Progenitor cell of endocrine pancreas (in vitro differentiated cells): ENCODE results near the gene HCFC1. TPM values are rescaled to one million over a fixed set of nuclear protein-coding genes. Genes with fewer than 3 reads are reported as not detected.

Experiments used
- DNase-seq: peaks from one replicate; pipeline ENCODE4 v3.0.0; 2021; ENCODE audit warnings: low spot score; ENCODE audit not compliant: unreplicated experiment
- H3K27ac Mint-ChIP-seq: 2 replicates; pipeline ENCODE4 v1.8.0; 2021; ENCODE audit warnings: mild to moderate bottlenecking, moderate library complexity, mixed read lengths
- H3K27me3 Mint-ChIP-seq: 2 replicates; pipeline ENCODE4 v1.8.0; 2021; ENCODE audit warnings: mixed read lengths
- H3K36me3 Mint-ChIP-seq: 2 replicates; pipeline ENCODE4 v1.8.0; 2022; ENCODE audit warnings: mixed read lengths; ENCODE audit not compliant: insufficient read depth
- H3K4me1 Mint-ChIP-seq: 2 replicates; pipeline ENCODE4 v1.8.0; 2021; ENCODE audit warnings: low read depth, mixed read lengths
- H3K4me3 Mint-ChIP-seq: 2 replicates; pipeline ENCODE4 v1.8.0; 2021; ENCODE audit warnings: low read depth, mild to moderate bottlenecking, moderate library complexity, mixed read lengths
- H3K9me3 Mint-ChIP-seq: 2 replicates; pipeline ENCODE4 v1.8.0; 2021; ENCODE audit warnings: low read depth, mixed read lengths
- CTCF ChIP-seq: fragments of 200-600 bp; sonication (generic); IDR thresholded peaks from one replicate; pipeline ENCODE4 v1.5.0; 2021; ENCODE audit warnings: antibody characterized with exemption, mild to moderate bottlenecking; ENCODE audit not compliant: unreplicated experiment
- total RNA-seq: library from RNA; stranded (reverse); gene quantifications from 2 replicates; pipeline ENCODE4 v1.2.1, GENCODE V29; 2021

Gene HCFC1
- total RNA-seq, 1 donor from 2014 or later = 121 TPM

DNA sequence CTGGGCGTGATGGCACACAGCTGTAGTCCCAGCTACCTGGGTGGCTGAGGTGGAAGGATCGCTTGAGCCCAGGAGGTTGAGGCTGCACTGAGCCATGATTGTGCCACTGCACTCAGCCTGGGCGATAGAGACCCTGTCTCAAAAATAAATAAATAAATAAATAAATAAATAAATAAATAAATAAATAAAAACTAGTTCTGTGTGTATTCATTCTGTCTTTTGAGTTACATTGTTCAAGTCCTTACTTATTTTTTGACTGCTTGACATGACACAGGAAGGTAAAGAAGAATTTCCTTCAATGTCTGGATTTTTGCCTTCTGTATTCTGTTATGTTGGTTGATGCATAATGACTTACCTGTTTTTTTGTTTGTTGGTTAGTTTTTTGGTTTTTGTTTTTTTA, 34.6 kb downstream of the HCFC1 start:
- Mint-ChIP-seq H3K4me3 (no peak overlapping the region), H3K27me3 (no peaks in the 10 kb centered on the region), H3K36me3 (no peaks in the 10 kb centered on the region), H3K4me1 (peaks cover 5% of the 10 kb centered on the region), H3K9me3 (peaks cover 4% of the 10 kb centered on the region), H3K27ac (no peak overlapping the region)
- DNase-seq = no peak
- no peak for TF ChIP-seq CTCF

DNA sequence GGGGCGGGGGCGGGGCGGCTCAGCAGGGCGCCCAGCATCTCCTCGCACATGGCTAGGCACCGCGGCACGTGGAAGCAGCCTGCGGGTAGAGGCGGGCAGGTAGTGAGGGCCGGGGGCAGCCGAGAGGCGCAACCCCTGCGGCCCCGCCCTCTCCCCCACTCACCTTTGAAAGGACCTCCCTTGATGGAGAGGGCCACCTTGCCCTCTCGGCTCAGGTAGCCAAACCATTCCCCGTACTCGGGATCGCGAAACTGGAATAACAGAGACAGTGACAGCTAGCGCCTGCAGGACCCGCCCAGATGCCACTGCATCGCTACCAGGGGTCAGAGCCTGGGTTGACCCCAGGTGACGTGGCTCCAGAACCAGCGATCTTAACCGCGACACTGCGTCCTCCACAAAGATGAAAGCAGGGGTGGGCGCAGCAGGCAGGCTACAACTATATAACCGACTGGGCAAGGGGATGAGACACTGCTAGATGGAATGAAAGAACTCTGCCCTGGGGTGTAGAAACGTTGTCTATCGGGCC, 36.2 kb downstream of the HCFC1 start:
- DNase-seq = no peak
- Mint-ChIP-seq H3K4me3 (peak overlapping the region; percentile 68), H3K27me3 (no peaks in the 10 kb centered on the region), H3K4me1 (peaks cover 5% of the 10 kb centered on the region), H3K27ac (no peak overlapping the region), H3K9me3 (peaks cover 7% of the 10 kb centered on the region), H3K36me3 (peaks cover 4% of the 10 kb centered on the region)
- no peak for TF ChIP-seq CTCF

GRCh38 chrX:153934762-153935325, 36.8 kb downstream of the HCFC1 start, which contains the start of gene NAA10:
TSS of gene NAA10 (minus strand) at chrX:153935037. CDS start at chrX:153934904, 133 bp downstream.
- TF ChIP-seq CTCF = no peak
- Mint-ChIP-seq H3K27ac (no peak within 1 kb of the TSS), H3K27me3 (no peaks in the 10 kb centered on the region), H3K9me3 (peaks cover 7% of the 10 kb centered on the region), H3K4me1 (peaks cover 5% of the 10 kb centered on the region), H3K36me3 (peaks cover 4% of the 10 kb centered on the region), H3K4me3 (peak within 1 kb of the TSS; percentile 86)
- peak; percentile 58 for DNase-seq

- H3K27ac Mint-ChIP-seq = no peak overlapping the region
- H3K36me3 Mint-ChIP-seq = peaks cover 4% of the 10 kb centered on the region
- H3K4me3 Mint-ChIP-seq = peak overlapping the region; percentile 86
- no peaks in the 10 kb centered on the region for H3K27me3 Mint-ChIP-seq
- H3K9me3 Mint-ChIP-seq = peaks cover 7% of the 10 kb centered on the region
- TF ChIP-seq CTCF = no peak
- no peak for DNase-seq
- peaks cover 5% of the 10 kb centered on the region for H3K4me1 Mint-ChIP-seq
Measured at GRCh38 chrX:153934148-153934761, 37.4 kb downstream of the HCFC1 start.

DNA sequence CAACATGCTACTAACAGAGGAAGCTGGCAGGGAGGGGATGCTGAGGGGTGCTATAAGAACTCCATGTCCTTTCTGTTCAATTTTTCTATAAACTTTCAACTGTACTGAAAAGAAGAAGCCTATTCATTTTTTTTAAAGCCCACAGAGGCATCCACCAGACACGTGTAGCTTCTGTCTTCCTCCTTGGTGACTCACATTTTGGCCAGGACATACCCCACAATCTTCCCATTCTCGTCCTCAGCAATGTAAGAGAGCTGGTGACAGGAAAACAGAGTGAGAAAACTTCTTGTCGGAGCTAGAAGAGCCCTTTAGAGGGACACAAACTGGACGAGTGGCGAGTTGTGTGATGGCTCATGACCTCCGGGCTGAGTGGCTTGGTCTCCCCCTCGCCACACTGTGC, 37.9 kb downstream of the HCFC1 start:
- H3K36me3 Mint-ChIP-seq = peaks cover 4% of the 10 kb centered on the region
- H3K4me3 Mint-ChIP-seq = peak overlapping the region; percentile 86
- H3K27ac Mint-ChIP-seq = no peak overlapping the region
- no peaks in the 10 kb centered on the region for H3K27me3 Mint-ChIP-seq
- TF ChIP-seq CTCF = no peak
- peaks cover 10% of the 10 kb centered on the region for H3K9me3 Mint-ChIP-seq
- DNase-seq = no peak
- peaks cover 7% of the 10 kb centered on the region for H3K4me1 Mint-ChIP-seq
